GM23338 (cell line): ENCODE results near the gene TNNT2. TPM values are rescaled to one million over a fixed set of nuclear protein-coding genes. Genes with fewer than 3 reads are reported as not detected.

Experiments used
- ATAC-seq: fragments of 200-7000 bp; cut with Tn5 transposase; 3 replicates; pipeline ENCODE4 v1.9.1; 2020
- DNase-seq: peaks from one replicate; pipeline ENCODE4 v3.0.0-alpha.2; 2015; ENCODE audit warnings: low spot score
- H2AFZ ChIP-seq: fragments of 200-600 bp; sonication (generic); 2 replicates; pipeline ENCODE4 v1.8.0; 2016; ENCODE audit warnings: antibody characterized with exemption, mild to moderate bottlenecking, moderate library complexity
- H3F3A ChIP-seq: fragments of 200-600 bp; sonication (generic); replicated peaks from 2 replicates; pipeline ENCODE4 v1.8.0; 2017; ENCODE audit warnings: antibody characterized with exemption, mixed run types, low read depth
- H3K27ac ChIP-seq: fragments of 200-600 bp; sonication (generic); 2 replicates; pipeline ENCODE4 v1.6.1; 2016; ENCODE audit warnings: low read depth
- H3K27me3 ChIP-seq: fragments of 200-600 bp; sonication (generic); 2 replicates; pipeline ENCODE4 v1.8.0; 2016; ENCODE audit warnings: mild to moderate bottlenecking, mixed run types, moderate library complexity; ENCODE audit not compliant: insufficient read depth
- H3K36me3 ChIP-seq: fragments of 200-600 bp; sonication (generic); 2 replicates; pipeline ENCODE4 v1.8.0; 2016; ENCODE audit warnings: mild to moderate bottlenecking; ENCODE audit not compliant: insufficient read depth
- H3K4me1 ChIP-seq: fragments of 200-600 bp; sonication (generic); 2 replicates; pipeline ENCODE4 v1.8.0; 2016; ENCODE audit warnings: mild to moderate bottlenecking, moderate library complexity; ENCODE audit not compliant: insufficient read depth
- H3K4me2 ChIP-seq: fragments of 200-600 bp; sonication (generic); 2 replicates; pipeline ENCODE4 v1.7.1; 2017; ENCODE audit warnings: mixed run types
- H3K4me3 ChIP-seq: fragments of 200-600 bp; sonication (generic); 2 replicates; pipeline ENCODE4 v1.6.1; 2016; ENCODE audit warnings: mixed run types
- H3K79me2 ChIP-seq: fragments of 200-600 bp; sonication (generic); replicated peaks from 2 replicates; pipeline ENCODE4 v1.8.0; 2017; ENCODE audit warnings: mild to moderate bottlenecking; ENCODE audit not compliant: insufficient read depth
- H3K9me2 ChIP-seq: fragments of 200-600 bp; sonication (generic); 2 replicates; pipeline ENCODE4 v1.8.0; 2017; ENCODE audit not compliant: insufficient read depth
- H4K20me1 ChIP-seq: fragments of 200-600 bp; sonication (generic); replicated peaks from 2 replicates; pipeline ENCODE4 v1.8.0; 2017; ENCODE audit warnings: mild to moderate bottlenecking; ENCODE audit not compliant: insufficient read depth
- H3K27ac Mint-ChIP-seq: 2 replicates; pipeline ENCODE4 v1.8.0; 2020; ENCODE audit warnings: inconsistent platforms, mild to moderate bottlenecking, moderate library complexity, mixed read lengths
- H3K27me3 Mint-ChIP-seq: 3 replicates; pipeline ENCODE4 v1.8.0; 2022; ENCODE audit warnings: low read depth, mild to moderate bottlenecking, moderate library complexity, mixed read lengths, inconsistent platforms; ENCODE audit not compliant: insufficient read depth, poor library complexity
- H3K36me3 Mint-ChIP-seq: 3 replicates; pipeline ENCODE4 v1.8.0; 2021; ENCODE audit warnings: low read depth, mild to moderate bottlenecking, inconsistent platforms, moderate library complexity, mixed read lengths
- H3K4me1 Mint-ChIP-seq: 3 replicates; pipeline ENCODE4 v1.8.0; 2020; ENCODE audit warnings: mild to moderate bottlenecking, inconsistent platforms, mixed read lengths
- H3K4me3 Mint-ChIP-seq: 3 replicates; pipeline ENCODE4 v1.8.0; 2021; ENCODE audit warnings: moderate library complexity, mild to moderate bottlenecking, inconsistent platforms, mixed read lengths
- H3K9me3 Mint-ChIP-seq: 3 replicates; pipeline ENCODE4 v1.8.0; 2020; ENCODE audit warnings: moderate library complexity, mild to moderate bottlenecking, inconsistent platforms, mixed read lengths
- CREB1 ChIP-seq: fragments of 250-450 bp; sonication (Bioruptor Pico); IDR thresholded peaks from 2 replicates; pipeline ENCODE4 v1.5.0; 2020; ENCODE audit warnings: low read depth, mild to moderate bottlenecking, moderate library complexity
- CTCF ChIP-seq, 2 experiments: fragments of 200-600 bp in 1 of 2; sonication (generic) in 1 of 2; conservative IDR thresholded peaks; 2 replicates each; pipeline versions ENCODE4 v1.5.1 to v1.6.1; 2016 to 2017; ENCODE audit warnings: antibody characterized with exemption in 2 of 2, low read depth in 2 of 2, mild to moderate bottlenecking in 2 of 2, moderate library complexity in 1 of 2
- EZH2 ChIP-seq: fragments of 200-600 bp; sonication (generic); IDR thresholded peaks from one replicate; pipeline ENCODE4 v1.8.0; 2017; ENCODE audit warnings: antibody characterized with exemption, mild to moderate bottlenecking, low read depth; ENCODE audit not compliant: unreplicated experiment
- EZH2phosphoT487 ChIP-seq: fragments of 200-600 bp; sonication (generic); IDR thresholded peaks from one replicate; pipeline ENCODE4 v1.8.1; 2018; ENCODE audit warnings: antibody characterized with exemption; ENCODE audit not compliant: unreplicated experiment
- JUNB ChIP-seq: IDR thresholded peaks from one replicate; pipeline ENCODE4 v1.6.1; 2016; ENCODE audit warnings: antibody characterized with exemption; ENCODE audit not compliant: unreplicated experiment
- NANOG ChIP-seq: IDR thresholded peaks from 2 replicates; pipeline ENCODE4 v1.6.1; 2016; ENCODE audit warnings: antibody characterized with exemption, borderline replicate concordance
- POLR2AphosphoS5 ChIP-seq: IDR thresholded peaks from 2 replicates; pipeline ENCODE4 v1.6.1; 2016; ENCODE audit warnings: antibody characterized with exemption, low read depth
- REST ChIP-seq: IDR thresholded peaks from one replicate; pipeline ENCODE4 v1.6.1; 2018; ENCODE audit warnings: antibody characterized with exemption; ENCODE audit not compliant: unreplicated experiment
- STAT1 ChIP-seq: IDR thresholded peaks from one replicate; pipeline ENCODE4 v1.6.1; 2016; ENCODE audit warnings: antibody characterized with exemption; ENCODE audit not compliant: unreplicated experiment
- ZNF114 ChIP-seq: fragments of 250-450 bp; sonication (Bioruptor Pico); IDR thresholded peaks from 2 replicates; pipeline ENCODE4 v1.5.0; 2020; ENCODE audit warnings: mild to moderate bottlenecking, moderate library complexity
- ZNF331 ChIP-seq: fragments of 250-450 bp; sonication (Bioruptor Pico); IDR thresholded peaks from 2 replicates; pipeline ENCODE4 v1.5.0; 2020; ENCODE audit warnings: low read depth, mild to moderate bottlenecking, moderate library complexity
- polyA plus RNA-seq: library from polyadenylated mRNA; unstranded; fragments of >200 nt; fragmentation: Nextera tagmentation; extraction: Ambion mirVana; gene quantifications from 2 replicates; pipeline ENCODE4 v1.2.1, GENCODE V29; 2016
- total RNA-seq: library from RNA; depleted of rRNA; stranded (reverse); fragments of >200 nt; shearing (Covaris generic); gene quantifications from 2 replicates; pipeline ENCODE4 v1.2.3, GENCODE V29; 2014
- TF ChIP-seq, protein P1 (sequence below): fragments of 250-450 bp; sonication (Bioruptor Pico); IDR thresholded peaks from 2 replicates; pipeline ENCODE4 v1.5.0; 2020; ENCODE audit warnings: mild to moderate bottlenecking, moderate library complexity
- TF ChIP-seq, protein P2 (sequence below): IDR thresholded peaks from 2 replicates; pipeline ENCODE4 v1.6.1; 2016; ENCODE audit warnings: antibody characterized with exemption

TNNT2 gene
- total and polyA plus RNA-seq, 2 experiments from 2014 or later, result 7.5 to 19.1 TPM

- DNase-seq, result no peak
- peaks cover 27% of the 10 kb centered on the region for H3K4me1 Mint-ChIP-seq
Measured at GRCh38 chr1:201381130-201381529, 3.6 kb upstream of the TNNT2 start.

More at GRCh38 chr1:201381130-201381529, 3.6 kb upstream of the TNNT2 start:
- Mint-ChIP-seq H3K9me3 (no peaks in the 10 kb centered on the region), H3K27ac (no peak overlapping the region), H3K4me3 (no peak overlapping the region), H3K36me3 (peaks cover 3% of the 10 kb centered on the region; the same call in 2 of the 3 replicates), H3K27me3 (peaks cover 19% of the 10 kb centered on the region)
- H3K36me3 ChIP-seq, result no peaks in the 10 kb centered on the region
- TF ChIP-seq ZNF331 (CRISPR knock-in tag), result no peak
- TF ChIP-seq POLR2AphosphoS5, result no peak
- TF ChIP-seq REST, result no peak
- no peak for TF ChIP-seq JUNB
- no peak for TF ChIP-seq CTCF (conservative IDR thresholded peaks at IDR 0.05; ENCODE audit: low read depth in 2 of 2)
- TF ChIP-seq CREB1 (CRISPR knock-in tag), result no peak
- TF ChIP-seq, protein P1, sequence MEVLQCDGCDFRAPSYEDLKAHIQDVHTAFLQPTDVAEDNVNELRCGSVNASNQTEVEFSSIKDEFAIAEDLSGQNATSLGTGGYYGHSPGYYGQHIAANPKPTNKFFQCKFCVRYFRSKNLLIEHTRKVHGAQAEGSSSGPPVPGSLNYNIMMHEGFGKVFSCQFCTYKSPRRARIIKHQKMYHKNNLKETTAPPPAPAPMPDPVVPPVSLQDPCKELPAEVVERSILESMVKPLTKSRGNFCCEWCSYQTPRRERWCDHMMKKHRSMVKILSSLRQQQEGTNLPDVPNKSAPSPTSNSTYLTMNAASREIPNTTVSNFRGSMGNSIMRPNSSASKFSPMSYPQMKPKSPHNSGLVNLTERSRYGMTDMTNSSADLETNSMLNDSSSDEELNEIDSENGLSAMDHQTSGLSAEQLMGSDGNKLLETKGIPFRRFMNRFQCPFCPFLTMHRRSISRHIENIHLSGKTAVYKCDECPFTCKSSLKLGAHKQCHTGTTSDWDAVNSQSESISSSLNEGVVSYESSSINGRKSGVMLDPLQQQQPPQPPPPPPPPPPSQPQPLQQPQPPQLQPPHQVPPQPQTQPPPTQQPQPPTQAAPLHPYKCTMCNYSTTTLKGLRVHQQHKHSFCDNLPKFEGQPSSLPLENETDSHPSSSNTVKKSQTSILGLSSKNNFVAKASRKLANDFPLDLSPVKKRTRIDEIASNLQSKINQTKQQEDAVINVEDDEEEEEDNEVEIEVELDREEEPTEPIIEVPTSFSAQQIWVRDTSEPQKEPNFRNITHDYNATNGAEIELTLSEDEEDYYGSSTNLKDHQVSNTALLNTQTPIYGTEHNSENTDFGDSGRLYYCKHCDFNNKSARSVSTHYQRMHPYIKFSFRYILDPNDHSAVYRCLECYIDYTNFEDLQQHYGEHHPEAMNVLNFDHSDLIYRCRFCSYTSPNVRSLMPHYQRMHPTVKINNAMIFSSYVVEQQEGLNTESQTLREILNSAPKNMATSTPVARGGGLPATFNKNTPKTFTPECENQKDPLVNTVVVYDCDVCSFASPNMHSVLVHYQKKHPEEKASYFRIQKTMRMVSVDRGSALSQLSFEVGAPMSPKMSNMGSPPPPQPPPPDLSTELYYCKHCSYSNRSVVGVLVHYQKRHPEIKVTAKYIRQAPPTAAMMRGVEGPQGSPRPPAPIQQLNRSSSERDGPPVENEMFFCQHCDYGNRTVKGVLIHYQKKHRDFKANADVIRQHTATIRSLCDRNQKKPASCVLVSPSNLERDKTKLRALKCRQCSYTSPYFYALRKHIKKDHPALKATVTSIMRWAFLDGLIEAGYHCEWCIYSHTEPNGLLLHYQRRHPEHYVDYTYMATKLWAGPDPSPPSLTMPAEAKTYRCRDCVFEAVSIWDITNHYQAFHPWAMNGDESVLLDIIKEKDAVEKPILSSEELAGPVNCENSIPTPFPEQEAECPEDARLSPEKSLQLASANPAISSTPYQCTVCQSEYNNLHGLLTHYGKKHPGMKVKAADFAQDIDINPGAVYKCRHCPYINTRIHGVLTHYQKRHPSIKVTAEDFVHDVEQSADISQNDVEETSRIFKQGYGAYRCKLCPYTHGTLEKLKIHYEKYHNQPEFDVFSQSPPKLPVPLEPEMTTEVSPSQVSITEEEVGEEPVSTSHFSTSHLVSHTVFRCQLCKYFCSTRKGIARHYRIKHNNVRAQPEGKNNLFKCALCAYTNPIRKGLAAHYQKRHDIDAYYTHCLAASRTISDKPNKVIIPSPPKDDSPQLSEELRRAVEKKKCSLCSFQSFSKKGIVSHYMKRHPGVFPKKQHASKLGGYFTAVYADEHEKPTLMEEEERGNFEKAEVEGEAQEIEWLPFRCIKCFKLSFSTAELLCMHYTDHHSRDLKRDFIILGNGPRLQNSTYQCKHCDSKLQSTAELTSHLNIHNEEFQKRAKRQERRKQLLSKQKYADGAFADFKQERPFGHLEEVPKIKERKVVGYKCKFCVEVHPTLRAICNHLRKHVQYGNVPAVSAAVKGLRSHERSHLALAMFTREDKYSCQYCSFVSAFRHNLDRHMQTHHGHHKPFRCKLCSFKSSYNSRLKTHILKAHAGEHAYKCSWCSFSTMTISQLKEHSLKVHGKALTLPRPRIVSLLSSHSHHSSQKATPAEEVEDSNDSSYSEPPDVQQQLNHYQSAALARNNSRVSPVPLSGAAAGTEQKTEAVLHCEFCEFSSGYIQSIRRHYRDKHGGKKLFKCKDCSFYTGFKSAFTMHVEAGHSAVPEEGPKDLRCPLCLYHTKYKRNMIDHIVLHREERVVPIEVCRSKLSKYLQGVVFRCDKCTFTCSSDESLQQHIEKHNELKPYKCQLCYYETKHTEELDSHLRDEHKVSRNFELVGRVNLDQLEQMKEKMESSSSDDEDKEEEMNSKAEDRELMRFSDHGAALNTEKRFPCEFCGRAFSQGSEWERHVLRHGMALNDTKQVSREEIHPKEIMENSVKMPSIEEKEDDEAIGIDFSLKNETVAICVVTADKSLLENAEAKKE (CRISPR knock-in tag), result no peak
- TF ChIP-seq EZH2, result no peak
- TF ChIP-seq, protein P2, sequence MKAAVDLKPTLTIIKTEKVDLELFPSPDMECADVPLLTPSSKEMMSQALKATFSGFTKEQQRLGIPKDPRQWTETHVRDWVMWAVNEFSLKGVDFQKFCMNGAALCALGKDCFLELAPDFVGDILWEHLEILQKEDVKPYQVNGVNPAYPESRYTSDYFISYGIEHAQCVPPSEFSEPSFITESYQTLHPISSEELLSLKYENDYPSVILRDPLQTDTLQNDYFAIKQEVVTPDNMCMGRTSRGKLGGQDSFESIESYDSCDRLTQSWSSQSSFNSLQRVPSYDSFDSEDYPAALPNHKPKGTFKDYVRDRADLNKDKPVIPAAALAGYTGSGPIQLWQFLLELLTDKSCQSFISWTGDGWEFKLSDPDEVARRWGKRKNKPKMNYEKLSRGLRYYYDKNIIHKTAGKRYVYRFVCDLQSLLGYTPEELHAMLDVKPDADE, result no peak
- TF ChIP-seq EZH2phosphoT487, result no peak
- no peak for TF ChIP-seq ZNF114 (CRISPR knock-in tag)
- TF ChIP-seq STAT1, result no peak
- no peak for TF ChIP-seq NANOG
- no peak overlapping the region for H3K4me2 ChIP-seq
- no peak overlapping the region for H2AFZ ChIP-seq
- no peaks in the 10 kb centered on the region for H4K20me1 ChIP-seq
- H3K4me1 ChIP-seq, result peaks cover 14% of the 10 kb centered on the region
- H3K27me3 ChIP-seq, result no peaks in the 10 kb centered on the region
- no peak overlapping the region for H3K27ac ChIP-seq
- H3K79me2 ChIP-seq, result no peaks in the 10 kb centered on the region
- no peak overlapping the region for H3K4me3 ChIP-seq
- H3F3A ChIP-seq, result peaks cover 4% of the 10 kb centered on the region; the same call in 1 of the 2 replicates
- H3K9me2 ChIP-seq, result no peaks in the 10 kb centered on the region
- ATAC-seq, result no peak
